Measurements from ENCODE around the gene TMEM31. TPM values are rescaled to one million over a fixed set of nuclear protein-coding genes. Genes with fewer than 3 reads are reported as not detected.

TMEM31 gene
- total RNA-seq, 2 donors from 2014 or later = not detected

Other genes starting within 250 kb of the TMEM31 start
- gene RAB40A, start 191.4 kb upstream of the TMEM31 start, total RNA-seq = 10 to 100 TPM in 1 of 2 donors, 1 to 10 TPM in 1; 6.5 to 19.7 TPM
- gene TCEAL4, start 125.4 kb upstream of the TMEM31 start, total RNA-seq = 100 to 1,000 TPM; 197 to 336 TPM
- 100 to 1,000 TPM in 1 of 2 donors, 10 to 100 TPM in 1; 87.0 to 113 TPM for gene TCEAL3, start 102.9 kb upstream of the TMEM31 start, total RNA-seq
- 100 to 1,000 TPM in 1 of 2 donors, 10 to 100 TPM in 1; 90.0 to 120 TPM for gene TCEAL1, start 81.9 kb upstream of the TMEM31 start, total RNA-seq
- gene MORF4L2, start 24.2 kb upstream of the TMEM31 start, total RNA-seq = 100 to 1,000 TPM; 404 to 531 TPM
- 1 to 10 TPM; 3.6 to 5.0 TPM for gene PLP1, start 65.9 kb downstream of the TMEM31 start, total RNA-seq
- gene RAB9B, start 121.3 kb downstream of the TMEM31 start, total RNA-seq = 10 to 100 TPM; 11.8 to 24.7 TPM

Data from posterior vena cava (tissue), 2 donors.